GM12892 (cell line): ENCODE results near the gene PFN3.
"Not testable (repeated sequence)": the region's sequence is repeated elsewhere in the genome, so short reads cannot be mapped to it uniquely, and the experiment has no call there.

Source experiments
- DNase-seq: peaks from one replicate; pipeline ENCODE4 v3.0.0; 2011; ENCODE audit not compliant: insufficient read length
- FAIRE-seq: peaks from 2 replicates; lab custom pipeline; 2011; peaks lifted over from hg19 to GRCh38; lab: Jason Lieb, UNC
- POLR2A ChIP-seq: IDR thresholded peaks from 2 replicates; pipeline ENCODE4 v1.6.1; 2011; ENCODE audit warnings: low read depth, low read length, control low read depth
- POLR2AphosphoS5 ChIP-seq: IDR thresholded peaks from 2 replicates; pipeline ENCODE4 v1.6.1; 2011; ENCODE audit warnings: low read depth, low read length, control low read depth
- TAF1 ChIP-seq: IDR thresholded peaks from 2 replicates; pipeline ENCODE4 v1.6.1; 2011; ENCODE audit warnings: low read depth, mild to moderate bottlenecking, control low read depth, low read length, borderline replicate concordance

Gene PFN3

GRCh38 chr5:177388521-177389052 is 11.9 kb downstream of the PFN3 start:
- no peak for DNase-seq
- TF ChIP-seq TAF1 = no peak

DNA sequence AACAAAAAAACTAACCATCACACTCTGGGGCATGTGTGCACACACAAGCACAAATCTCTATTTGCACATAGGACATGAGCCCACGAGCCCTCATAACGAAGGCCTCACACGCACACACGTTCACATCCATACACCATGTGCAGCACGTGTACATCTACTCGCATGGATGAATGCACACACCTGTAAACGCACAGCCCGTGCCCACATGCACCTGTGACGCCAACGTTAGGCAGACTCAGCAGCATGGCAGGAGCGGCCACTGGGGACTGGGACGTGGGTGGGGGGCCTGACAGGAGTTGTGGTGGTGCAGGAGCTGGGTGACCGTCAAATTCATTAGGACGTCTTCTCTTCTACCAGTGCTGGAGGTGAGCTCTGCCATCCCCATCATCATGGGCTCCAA is 13.1 kb downstream of the PFN3 start:
- FAIRE-seq = no peak
- TF ChIP-seq POLR2AphosphoS5 (no peak), TAF1 (no peak), POLR2A (no peak)
- DNase-seq = no peak

More at GRCh38 chr5:177388521-177389052, 11.9 kb downstream of the PFN3 start:
- peak; percentile 17 for FAIRE-seq

- no peak for DNase-seq
- no peak for TF ChIP-seq TAF1
- FAIRE-seq = no peak
Measured at GRCh38 chr5:177386542-177386941, 13.9 kb downstream of the PFN3 start.

GRCh38 chr5:177385720-177386119 is 14.7 kb downstream of the PFN3 start:
- TF ChIP-seq POLR2AphosphoS5 (no peak), TAF1 (no peak), POLR2A (no peak)
- no peak for DNase-seq
- FAIRE-seq = no peak

- TF ChIP-seq TAF1 (no peak), POLR2AphosphoS5 (no peak), POLR2A (no peak)
- FAIRE-seq (no peak), DNase-seq (no peak)
Measured at GRCh38 chr5:177384134-177384533, 16.3 kb downstream of the PFN3 start, which contains the start of gene SLC34A1. Gene SLC34A1, plus strand, starts transcription at chr5:177384434. Its CDS starts 1,308 bp downstream, at chr5:177385742.

GRCh38 chr5:177383181-177383580 is 17.3 kb downstream of the PFN3 start:
- DNase-seq (no peak), FAIRE-seq (no peak)
- TF ChIP-seq POLR2A = no peak
- TF ChIP-seq POLR2AphosphoS5 = no peak
- TF ChIP-seq TAF1 = no peak

GRCh38 chr5:177382423-177383029 is 17.9 kb downstream of the PFN3 start:
- FAIRE-seq (peak; percentile 14), DNase-seq (no peak)
- TF ChIP-seq POLR2A (no peak), TAF1 (no peak)

DNA sequence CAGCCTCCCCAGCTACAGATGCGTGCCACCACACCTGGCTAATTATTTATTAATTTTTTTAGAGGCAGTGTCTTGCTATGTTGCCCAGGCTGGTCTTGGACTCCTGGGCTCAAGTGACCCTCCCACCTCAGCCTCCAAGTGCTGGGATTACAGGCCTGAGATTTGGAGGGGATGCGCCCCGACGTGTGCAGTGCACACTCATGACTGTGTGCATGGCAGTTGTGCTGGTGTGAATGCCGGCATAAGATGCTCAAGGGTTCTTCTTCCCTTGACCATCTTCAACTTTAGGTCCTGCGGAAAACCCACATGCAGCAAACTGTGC is 19.7 kb downstream of the PFN3 start:
- no peak for DNase-seq
- TF ChIP-seq TAF1 = no peak
- TF ChIP-seq POLR2AphosphoS5 = no peak
- TF ChIP-seq POLR2A = no peak
- FAIRE-seq = no peak

- FAIRE-seq (peak; percentile 83), DNase-seq (no peak)
- TF ChIP-seq POLR2AphosphoS5 = no peak
- TF ChIP-seq TAF1 = no peak
- no peak for TF ChIP-seq POLR2A
Measured at GRCh38 chr5:177378884-177379883, 21.3 kb downstream of the PFN3 start.

GRCh38 chr5:177377851-177378776 is 22.3 kb downstream of the PFN3 start:
- TF ChIP-seq POLR2A (no peak), POLR2AphosphoS5 (no peak), TAF1 (no peak)
- no peak for FAIRE-seq
- no peak for DNase-seq

GRCh38 chr5:177376107-177376506 is 24.4 kb downstream of the PFN3 start:
- no peak for FAIRE-seq

DNA sequence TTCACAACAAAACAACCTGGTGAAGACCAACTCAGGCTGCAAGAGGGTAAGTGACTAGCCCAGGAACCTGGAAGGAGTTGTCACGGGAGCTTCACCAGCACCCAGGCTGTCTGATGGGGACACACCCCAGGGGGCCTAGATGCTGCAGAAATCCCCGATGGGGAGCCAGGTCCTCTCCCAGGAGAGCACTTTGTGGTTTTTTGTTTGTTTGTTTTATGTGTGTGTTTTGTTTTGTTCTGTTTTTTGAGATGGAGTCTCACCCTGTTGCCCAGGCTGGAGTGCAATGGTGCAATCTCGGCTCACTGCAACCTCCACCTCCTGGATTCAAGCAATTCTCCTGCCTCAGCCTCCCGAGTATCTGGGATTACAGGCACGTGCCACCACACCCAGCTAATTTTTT is 24.9 kb downstream of the PFN3 start:
- FAIRE-seq, DNase-seq: not testable (repeated sequence)

More at GRCh38 chr5:177376107-177376506, 24.4 kb downstream of the PFN3 start:
- no peak for DNase-seq
- TF ChIP-seq POLR2AphosphoS5 = no peak
- no peak for TF ChIP-seq TAF1
- no peak for TF ChIP-seq POLR2A
